Astrocyte of the cerebellum (primary cell): ENCODE results near the gene SRGAP3.

Source experiments
- DNase-seq: peaks from one replicate; pipeline ENCODE4 v3.0.0-alpha.2; 2011; ENCODE audit warnings: low read depth
- H3K4me3 ChIP-seq: 2 replicates; pipeline ENCODE4 v1.5.1; 2011; ENCODE audit warnings: mild to moderate bottlenecking, low read depth, low read length, moderate library complexity
- in situ Hi-C: cut with HindIII; loops from 2 replicates; pipeline ENCODE4 v1.10.0; 2017; ENCODE audit warnings: low sequenced_read_pairs
- TF ChIP-seq, protein P1 (sequence below): IDR thresholded peaks from 2 replicates; pipeline ENCODE4 v1.5.1; 2012; ENCODE audit warnings: low read length, low read depth, moderate library complexity, mild to moderate bottlenecking; ENCODE audit errors: missing control alignments

Gene SRGAP3

DNA sequence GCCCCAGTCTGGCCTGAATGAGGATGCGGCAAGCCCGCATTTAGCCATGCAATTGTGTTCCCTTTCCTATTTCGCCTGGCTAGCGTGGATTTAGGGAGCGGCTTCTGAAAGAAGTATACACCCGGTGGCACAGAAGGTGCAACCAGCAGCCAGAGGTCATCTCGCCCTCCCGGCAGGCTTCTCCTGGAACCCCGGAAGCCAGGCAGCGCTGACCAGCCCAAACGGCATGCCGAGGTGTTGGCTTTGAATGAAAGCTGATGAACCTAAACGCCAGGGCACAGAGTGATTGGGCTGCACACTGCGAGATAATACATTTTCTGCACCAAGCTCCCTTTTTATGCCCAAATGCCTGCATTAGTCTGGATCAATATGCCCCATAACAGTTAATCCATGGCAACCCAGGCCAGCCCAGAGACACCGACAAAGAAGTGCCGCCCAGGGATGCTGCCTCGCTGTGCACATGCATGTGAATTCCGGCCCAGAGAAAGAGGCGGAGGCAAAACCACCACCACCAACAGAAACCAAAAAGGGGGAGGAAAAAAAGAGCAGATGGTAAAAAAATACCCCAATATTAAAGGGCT is 1.4 kb downstream of the SRGAP3 start:
- TF ChIP-seq, protein P1, sequence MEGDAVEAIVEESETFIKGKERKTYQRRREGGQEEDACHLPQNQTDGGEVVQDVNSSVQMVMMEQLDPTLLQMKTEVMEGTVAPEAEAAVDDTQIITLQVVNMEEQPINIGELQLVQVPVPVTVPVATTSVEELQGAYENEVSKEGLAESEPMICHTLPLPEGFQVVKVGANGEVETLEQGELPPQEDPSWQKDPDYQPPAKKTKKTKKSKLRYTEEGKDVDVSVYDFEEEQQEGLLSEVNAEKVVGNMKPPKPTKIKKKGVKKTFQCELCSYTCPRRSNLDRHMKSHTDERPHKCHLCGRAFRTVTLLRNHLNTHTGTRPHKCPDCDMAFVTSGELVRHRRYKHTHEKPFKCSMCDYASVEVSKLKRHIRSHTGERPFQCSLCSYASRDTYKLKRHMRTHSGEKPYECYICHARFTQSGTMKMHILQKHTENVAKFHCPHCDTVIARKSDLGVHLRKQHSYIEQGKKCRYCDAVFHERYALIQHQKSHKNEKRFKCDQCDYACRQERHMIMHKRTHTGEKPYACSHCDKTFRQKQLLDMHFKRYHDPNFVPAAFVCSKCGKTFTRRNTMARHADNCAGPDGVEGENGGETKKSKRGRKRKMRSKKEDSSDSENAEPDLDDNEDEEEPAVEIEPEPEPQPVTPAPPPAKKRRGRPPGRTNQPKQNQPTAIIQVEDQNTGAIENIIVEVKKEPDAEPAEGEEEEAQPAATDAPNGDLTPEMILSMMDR = no peak
- peak overlapping the region; percentile 53 for H3K4me3 ChIP-seq
- in situ Hi-C loops = no loop called here
- DNase-seq = no peak

- in situ Hi-C loops = no loop called here
- TF ChIP-seq, protein P1 = no peak
- peak overlapping the region; percentile 53 for H3K4me3 ChIP-seq
- no peak for DNase-seq
Observed at GRCh38 chr3:9247361-9247940, 2.0 kb downstream of the SRGAP3 start.

- no peak for DNase-seq
- H3K4me3 ChIP-seq = no peak overlapping the region
- TF ChIP-seq, protein P1 = no peak
- in situ Hi-C loops = no loop called here
Observed at GRCh38 chr3:9246189-9246588, 3.3 kb downstream of the SRGAP3 start.

DNA sequence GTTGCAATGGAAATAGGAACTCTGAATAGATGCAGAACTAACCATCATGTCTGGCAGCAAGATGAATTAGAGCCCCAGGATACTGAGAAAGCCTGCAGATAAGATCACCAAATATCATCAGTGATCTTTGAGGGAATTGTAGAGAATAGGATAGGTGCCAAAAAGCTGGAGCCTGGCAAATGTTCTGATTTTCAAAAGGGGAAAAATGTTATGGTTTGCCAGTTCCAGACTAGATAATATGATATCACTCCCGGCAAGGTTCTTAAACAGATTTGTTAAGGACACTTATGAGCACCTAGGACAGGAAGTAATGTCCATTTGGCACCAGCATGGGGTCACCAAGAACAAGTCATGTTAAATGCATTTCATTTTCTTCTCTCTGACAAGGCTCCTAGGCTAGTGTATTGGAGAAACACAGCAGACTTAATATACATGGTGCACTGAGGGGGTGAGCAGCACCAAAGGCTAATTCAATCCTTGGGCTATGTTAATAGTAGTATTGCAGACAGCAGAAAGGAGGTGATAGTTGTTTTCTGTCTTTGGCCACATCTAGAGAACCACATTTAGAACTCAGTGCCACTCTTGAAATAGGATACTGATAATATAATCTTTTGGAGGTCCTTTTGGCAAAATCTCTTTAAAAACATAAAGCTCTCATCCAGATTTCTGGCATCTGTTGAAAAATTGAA is 4.8 kb downstream of the SRGAP3 start:
- TF ChIP-seq, protein P1 = no peak
- in situ Hi-C loops = no loop called here
- no peak overlapping the region for H3K4me3 ChIP-seq
- no peak for DNase-seq

- no peak overlapping the region for H3K4me3 ChIP-seq
- in situ Hi-C loops = no loop called here
- TF ChIP-seq, protein P1 = no peak
- DNase-seq = no peak
Observed at GRCh38 chr3:9241956-9242355, 7.5 kb downstream of the SRGAP3 start.

- TF ChIP-seq, protein P1 = no peak
- in situ Hi-C loops = no loop called here
- no peak overlapping the region for H3K4me3 ChIP-seq
- DNase-seq = no peak
Observed at GRCh38 chr3:9239680-9240079, 9.8 kb downstream of the SRGAP3 start.
